ENCODE data around the gene MCF2L.
A peak's percentile ranks its signal among the peaks of the same experiment; 100 is the strongest.

MCF2L gene

GRCh38 chr13:113005997-113006396 is 37.0 kb downstream of the MCF2L start:
- H3K27ac ChIP-seq: no peak overlapping the region
- DNase-seq: no peak
- H3K9me3 ChIP-seq (ENCODE audit: severe bottlenecking): peaks cover 15% of the 10 kb centered on the region
- TF ChIP-seq CTCF (IDR thresholded peaks at IDR 0.05; ENCODE audit: low read depth, low read length): no peak
- H3K4me3 ChIP-seq (ENCODE audit: low read depth, low read length): no peak overlapping the region
- H3K36me3 ChIP-seq: peaks cover 62% of the 10 kb centered on the region
- H3K27me3 ChIP-seq (ENCODE audit: insufficient read depth, low read depth, severe bottlenecking): no peaks in the 10 kb centered on the region

- no peak for TF ChIP-seq CTCF (IDR thresholded peaks at IDR 0.05; ENCODE audit: low read depth, low read length)
- Histone ChIP-seq H3K9me3 (ENCODE audit: severe bottlenecking) (peaks cover 15% of the 10 kb centered on the region), H3K27ac (no peak overlapping the region), H3K4me3 (ENCODE audit: low read depth, low read length) (no peak overlapping the region), H3K27me3 (ENCODE audit: insufficient read depth, low read depth, severe bottlenecking) (no peaks in the 10 kb centered on the region), H3K36me3 (peaks cover 63% of the 10 kb centered on the region)
- DNase-seq: no peak
These were observed 37.6 kb downstream of the MCF2L start for GRCh38 chr13:113006660-113007059.

GRCh38 chr13:113008851-113009250 is 39.8 kb downstream of the MCF2L start:
- peaks cover 68% of the 10 kb centered on the region for H3K36me3 ChIP-seq
- DNase-seq: no peak
- no peaks in the 10 kb centered on the region for H3K27me3 ChIP-seq (ENCODE audit: insufficient read depth, low read depth, severe bottlenecking)
- H3K9me3 ChIP-seq (ENCODE audit: severe bottlenecking): peaks cover 19% of the 10 kb centered on the region
- H3K4me3 ChIP-seq (ENCODE audit: low read depth, low read length): no peak overlapping the region
- no peak overlapping the region for H3K27ac ChIP-seq
- TF ChIP-seq CTCF (IDR thresholded peaks at IDR 0.05; ENCODE audit: low read depth, low read length): no peak

GRCh38 chr13:113009743-113010509 is 40.9 kb downstream of the MCF2L start:
- no peak for DNase-seq
- no peak for TF ChIP-seq CTCF (IDR thresholded peaks at IDR 0.05; ENCODE audit: low read depth, low read length)
- H3K27ac ChIP-seq: no peak overlapping the region
- peaks cover 19% of the 10 kb centered on the region for H3K9me3 ChIP-seq (ENCODE audit: severe bottlenecking)
- peaks cover 64% of the 10 kb centered on the region for H3K36me3 ChIP-seq
- H3K4me3 ChIP-seq (ENCODE audit: low read depth, low read length): no peak overlapping the region
- H3K27me3 ChIP-seq (ENCODE audit: insufficient read depth, low read depth, severe bottlenecking): no peaks in the 10 kb centered on the region

- no peak for DNase-seq
- Histone ChIP-seq H3K27me3 (ENCODE audit: insufficient read depth, low read depth, severe bottlenecking) (no peaks in the 10 kb centered on the region), H3K36me3 (peaks cover 65% of the 10 kb centered on the region), H3K27ac (no peak overlapping the region; the same call in 1 of the 2 replicates), H3K4me3 (ENCODE audit: low read depth, low read length) (no peak overlapping the region), H3K9me3 (ENCODE audit: severe bottlenecking) (peaks cover 19% of the 10 kb centered on the region)
- no peak for TF ChIP-seq CTCF (IDR thresholded peaks at IDR 0.05; ENCODE audit: low read depth, low read length)
These were observed 41.5 kb downstream of the MCF2L start for GRCh38 chr13:113010510-113010865.

- Histone ChIP-seq H3K4me3 (ENCODE audit: low read depth, low read length) (no peak overlapping the region), H3K27ac (peak overlapping the region; percentile 31), H3K9me3 (ENCODE audit: severe bottlenecking) (peaks cover 19% of the 10 kb centered on the region), H3K36me3 (peaks cover 70% of the 10 kb centered on the region), H3K27me3 (ENCODE audit: insufficient read depth, low read depth, severe bottlenecking) (no peaks in the 10 kb centered on the region)
- TF ChIP-seq CTCF (IDR thresholded peaks at IDR 0.05; ENCODE audit: low read depth, low read length): no peak
- DNase-seq: no peak
These were observed 44.3 kb downstream of the MCF2L start for GRCh38 chr13:113013303-113013702.
